ENCODE data around the gene NTN4. TPM values are rescaled to one million over a fixed set of nuclear protein-coding genes. Genes with fewer than 3 reads are reported as not detected.
"Not testable (repeated sequence)": the region's sequence is repeated elsewhere in the genome, so short reads cannot be mapped to it uniquely, and the experiment has no call there.

NTN4 gene
- total RNA-seq, 1 donor from 2014 or later: 120 TPM

- H3K4me3 ChIP-seq (ENCODE audit: low read depth, low read length): no peak overlapping the region
- TF ChIP-seq CTCF (conservative IDR thresholded peaks at IDR 0.05; ENCODE audit: low read depth, low read length): no peak
- no peak for DNase-seq (ENCODE audit: low read depth)
These were observed 26.7 kb downstream of the NTN4 start for GRCh38 chr12:95763809-95764253.

GRCh38 chr12:95762123-95762785 is 28.3 kb downstream of the NTN4 start:
- no peak for TF ChIP-seq CTCF (conservative IDR thresholded peaks at IDR 0.05; ENCODE audit: low read depth, low read length)
- no peak for DNase-seq (ENCODE audit: low read depth)
- H3K4me3 ChIP-seq (ENCODE audit: low read depth, low read length): no peak overlapping the region

GRCh38 chr12:95760371-95760770 is 30.2 kb downstream of the NTN4 start:
- TF ChIP-seq CTCF (conservative IDR thresholded peaks at IDR 0.05; ENCODE audit: low read depth, low read length): no peak
- DNase-seq (ENCODE audit: low read depth): no peak

GRCh38 chr12:95759718-95760117 is 30.8 kb downstream of the NTN4 start:
- no peak overlapping the region for H3K4me3 ChIP-seq (ENCODE audit: low read depth, low read length)

More at GRCh38 chr12:95760371-95760770, 30.2 kb downstream of the NTN4 start:
- no peak overlapping the region for H3K4me3 ChIP-seq (ENCODE audit: low read depth, low read length)

GRCh38 chr12:95759039-95759438 is 31.5 kb downstream of the NTN4 start:
- no peak for TF ChIP-seq CTCF (conservative IDR thresholded peaks at IDR 0.05; ENCODE audit: low read depth, low read length)
- no peak overlapping the region for H3K4me3 ChIP-seq (ENCODE audit: low read depth, low read length)
- no peak for DNase-seq (ENCODE audit: low read depth)

More at GRCh38 chr12:95759718-95760117, 30.8 kb downstream of the NTN4 start:
- no peak for TF ChIP-seq CTCF (conservative IDR thresholded peaks at IDR 0.05; ENCODE audit: low read depth, low read length)
- DNase-seq (ENCODE audit: low read depth): no peak

GRCh38 chr12:95756362-95756761 is 34.2 kb downstream of the NTN4 start:
- no peak overlapping the region for H3K4me3 ChIP-seq (ENCODE audit: low read depth, low read length)
- DNase-seq (ENCODE audit: low read depth): no peak
- no peak for TF ChIP-seq CTCF (conservative IDR thresholded peaks at IDR 0.05; ENCODE audit: low read depth, low read length)

GRCh38 chr12:95755261-95755865 is 35.2 kb downstream of the NTN4 start:
- no peak overlapping the region for H3K4me3 ChIP-seq (ENCODE audit: low read depth, low read length)
- DNase-seq (ENCODE audit: low read depth): no peak
- no peak for TF ChIP-seq CTCF (conservative IDR thresholded peaks at IDR 0.05; ENCODE audit: low read depth, low read length)

GRCh38 chr12:95746062-95746461 is 44.5 kb downstream of the NTN4 start:
- DNase-seq (ENCODE audit: low read depth); H3K4me3 ChIP-seq (ENCODE audit: low read depth, low read length): not testable (repeated sequence)

Measured in epithelial cell of proximal tubule (primary cell).